Spinal cord (tissue), 10 donors: ENCODE results near the gene DEPP1. TPM values are rescaled to one million over a fixed set of nuclear protein-coding genes. Genes with fewer than 3 reads are reported as not detected.

Experiments
- DNase-seq, 6 donors: peaks; one replicate each; pipeline versions ENCODE4 v3.0.0 to v3.0.0-alpha.2; 2013 to 2015; ENCODE audit warnings: low spot score in 6 of 6, low read depth in 4 of 6
- H3K27ac ChIP-seq: one replicate; pipeline ENCODE4 v1.5.1; 2013; ENCODE audit warnings: low read depth, low read length, control low read depth
- H3K27me3 ChIP-seq: one replicate; pipeline ENCODE4 v1.6.1; 2013; ENCODE audit warnings: low read length; ENCODE audit not compliant: control insufficient read depth, insufficient read depth
- H3K36me3 ChIP-seq: one replicate; pipeline ENCODE4 v1.6.1; 2013; ENCODE audit warnings: low read length; ENCODE audit not compliant: control insufficient read depth, insufficient read depth
- H3K4me1 ChIP-seq: one replicate; pipeline ENCODE4 v1.6.1; 2013; ENCODE audit warnings: low read length; ENCODE audit not compliant: control insufficient read depth, insufficient read depth
- H3K4me3 ChIP-seq: one replicate; pipeline ENCODE4 v1.5.1; 2013; ENCODE audit warnings: low read depth, low read length, control low read depth
- H3K9me3 ChIP-seq: one replicate; pipeline ENCODE4 v1.6.1; 2013; ENCODE audit warnings: low read length; ENCODE audit not compliant: control insufficient read depth, insufficient read depth
- WGBS: methylation state at CpG from one replicate; pipeline ENCODE4 v1.1.5; 2013; ENCODE audit warnings: missing lambda C conversion rate; ENCODE audit not compliant: insufficient coverage; 5-methylcytosine and 5-hydroxymethylcytosine counted together
- polyA plus RNA-seq, 2 donors: library from polyadenylated mRNA; unstranded; fragments of 120-200 nt; gene quantifications; one replicate each; pipeline ENCODE4 v1.2.1, GENCODE V29; 2013; ENCODE audit not compliant: insufficient read length in 2 of 2
- total RNA-seq, 2 donors: library from RNA; depleted of rRNA in 1 of 2; stranded (reverse); fragments of 120-200 nt in 1 of 2; fragments of >200 nt in 1 of 2; gene quantifications; one replicate each; pipeline versions ENCODE4 v1.2.3 to v1.2.4, GENCODE V29; 2013 to 2014
- donor health status: healthy.

The DEPP1 gene
- total and polyA plus RNA-seq, 4 donors: 8.1 to 25.2 (median 13.9) TPM

GRCh38 chr10:44929356-44930255, 49.0 kb downstream of the DEPP1 start:
- DNase-seq: no peak
- 93% methylated on average over 8 of the region's 8 CpGs for WGBS
- Histone ChIP-seq H3K27me3 (no peaks in the 10 kb centered on the region), H3K36me3 (no peaks in the 10 kb centered on the region), H3K9me3 (no peaks in the 10 kb centered on the region), H3K27ac (no peak overlapping the region), H3K4me1 (peaks cover 24% of the 10 kb centered on the region), H3K4me3 (no peak overlapping the region)

- no peak overlapping the region for H3K27ac ChIP-seq
- peaks cover 3% of the 10 kb centered on the region for H3K36me3 ChIP-seq
- no peak for DNase-seq
- H3K4me1 ChIP-seq: peaks cover 19% of the 10 kb centered on the region
- H3K4me3 ChIP-seq: no peak overlapping the region
- H3K27me3 ChIP-seq: no peaks in the 10 kb centered on the region
- H3K9me3 ChIP-seq: no peaks in the 10 kb centered on the region
Observed at GRCh38 chr10:44928462-44928861, 50.1 kb downstream of the DEPP1 start.

GRCh38 chr10:44927352-44927751, 51.3 kb downstream of the DEPP1 start:
- no peak for DNase-seq
- Histone ChIP-seq H3K4me1 (peaks cover 8% of the 10 kb centered on the region), H3K4me3 (no peak overlapping the region), H3K27me3 (no peaks in the 10 kb centered on the region), H3K27ac (no peak overlapping the region), H3K36me3 (peaks cover 3% of the 10 kb centered on the region), H3K9me3 (no peaks in the 10 kb centered on the region)
- 83% methylated on average over 1 of the region's 2 CpGs for WGBS

GRCh38 chr10:44926751-44927351, 51.8 kb downstream of the DEPP1 start:
- 49% methylated on average over 7 of the region's 10 CpGs for whole genome bisulfite sequencing
- no peaks in the 10 kb centered on the region for H3K27me3 ChIP-seq
- H3K27ac ChIP-seq: no peak overlapping the region
- peaks cover 3% of the 10 kb centered on the region for H3K36me3 ChIP-seq
- no peak for DNase-seq
- H3K4me1 ChIP-seq: peaks cover 5% of the 10 kb centered on the region
- H3K9me3 ChIP-seq: no peaks in the 10 kb centered on the region
- H3K4me3 ChIP-seq: no peak overlapping the region

Other genes with a start within 250 kb of the DEPP1 start
- gene TMEM72, start 67.5 kb downstream of the DEPP1 start, total RNA-seq: 1 to 10 TPM in 1 of 2 donors, under 1 TPM in 1; 0.99 to 8.0 TPM
- under 1 TPM; 0.33 to 0.84 TPM for gene TMEM72, start 67.5 kb downstream of the DEPP1 start, polyA plus RNA-seq
- 10 to 100 TPM; 32.5 to 33.5 TPM for gene RASSF4, start 19.0 kb downstream of the DEPP1 start, total RNA-seq
- gene RASSF4, start 19.0 kb downstream of the DEPP1 start, polyA plus RNA-seq: 10 to 100 TPM; 80.1 to 87.9 TPM
- gene ZNF22, start 22.1 kb upstream of the DEPP1 start, total RNA-seq: 10 to 100 TPM; 44.5 to 45.1 TPM
- 10 to 100 TPM; 46.9 to 58.6 TPM for gene ZNF22, start 22.1 kb upstream of the DEPP1 start, polyA plus RNA-seq